Suprapubic skin (tissue), 4 donors: ENCODE results near the gene DDAH1. TPM values are rescaled to one million over a fixed set of nuclear protein-coding genes. Genes with fewer than 3 reads are reported as not detected.

Experiments
- DNase-seq, 2 donors: peaks; one replicate each; pipeline ENCODE4 v3.0.0-alpha.2; 2019; ENCODE audit warnings: low spot score in 2 of 2
- H3K27ac ChIP-seq: fragments of 200-600 bp; sonication (generic); one replicate; pipeline ENCODE4 v1.5.1; 2019
- H3K27me3 ChIP-seq: fragments of 200-600 bp; sonication (generic); one replicate; pipeline ENCODE4 v1.5.1; 2019
- H3K36me3 ChIP-seq: fragments of 200-600 bp; sonication (generic); one replicate; pipeline ENCODE4 v1.5.1; 2019
- H3K4me1 ChIP-seq: fragments of 200-600 bp; sonication (generic); one replicate; pipeline ENCODE4 v1.5.1; 2019
- H3K4me3 ChIP-seq: fragments of 200-600 bp; sonication (generic); one replicate; pipeline ENCODE4 v1.5.1; 2019; ENCODE audit warnings: mild to moderate bottlenecking
- H3K9me3 ChIP-seq: fragments of 200-600 bp; sonication (generic); one replicate; pipeline ENCODE4 v1.5.1; 2019
- EP300 ChIP-seq: sonication (generic); formaldehyde crosslinking; IDR thresholded peaks from one replicate; pipeline ENCODE4 v1.6.1; 2017; ENCODE audit warnings: antibody characterized with exemption
- POLR2A ChIP-seq, 2 donors: fragments of 450-650 bp; IDR thresholded peaks; one replicate each; pipeline ENCODE4 v1.6.1; 2017; ENCODE audit warnings: antibody characterized with exemption in 2 of 2, mild to moderate bottlenecking in 2 of 2, moderate library complexity in 2 of 2
- POLR2AphosphoS5 ChIP-seq, 3 donors: sonication (generic); formaldehyde crosslinking; IDR thresholded peaks; one replicate each; pipeline ENCODE4 v1.6.1; 2017; ENCODE audit warnings: antibody characterized with exemption in 3 of 3
- WGBS: methylation state at CpG from one replicate; pipeline ENCODE4 v1.1.5; 2018; 5-methylcytosine and 5-hydroxymethylcytosine counted together
- total RNA-seq, 4 donors: library from RNA; depleted of rRNA; stranded (reverse); fragments of >200 nt; gene quantifications; one replicate each; pipeline ENCODE4 v1.1.0, GENCODE V29; 2016
- TF ChIP-seq, protein P1 (sequence below), 2 donors: fragments of 200-600 bp in 1 of 2; fragments of 450-650 bp in 1 of 2; sonication (generic) in 1 of 2; IDR thresholded peaks; one replicate each; pipeline ENCODE4 v1.5.1; 2016 to 2019; ENCODE audit warnings: antibody characterized with exemption in 2 of 2, mild to moderate bottlenecking in 1 of 2, moderate library complexity in 1 of 2

DDAH1 gene
- total RNA-seq, 4 donors from 2014 or later, result 10.4 to 19.6 (median 15.5) TPM

DNA sequence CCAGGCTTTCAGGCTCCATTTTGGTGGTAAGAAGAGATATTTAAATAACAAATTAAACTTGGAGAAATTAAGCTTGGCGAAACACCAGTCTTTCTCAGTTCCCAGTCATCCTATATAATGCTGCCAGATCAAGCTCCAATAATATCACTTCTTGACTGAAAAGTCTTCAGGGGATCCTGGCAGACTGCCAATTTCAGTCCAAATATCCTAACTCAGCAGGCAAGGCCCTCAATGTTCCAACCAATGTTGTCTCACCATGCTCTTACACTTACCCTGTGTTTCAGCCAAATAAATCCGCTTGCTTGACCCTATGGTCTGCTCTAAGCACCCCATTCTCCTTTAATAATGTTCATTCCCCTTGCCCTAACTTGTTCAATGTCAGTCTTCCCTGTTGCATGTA is 148.6 kb downstream of the DDAH1 start:
- no peak overlapping the region for H3K27ac ChIP-seq
- H3K4me3 ChIP-seq, result no peak overlapping the region
- H3K36me3 ChIP-seq, result no peaks in the 10 kb centered on the region
- no peaks in the 10 kb centered on the region for H3K9me3 ChIP-seq
- DNase-seq, result no peak
- TF ChIP-seq POLR2A (IDR thresholded peaks at IDR 0.05) (no peak), POLR2AphosphoS5 (IDR thresholded peaks at IDR 0.05) (no peak), EP300 (no peak)
- TF ChIP-seq, protein P1, sequence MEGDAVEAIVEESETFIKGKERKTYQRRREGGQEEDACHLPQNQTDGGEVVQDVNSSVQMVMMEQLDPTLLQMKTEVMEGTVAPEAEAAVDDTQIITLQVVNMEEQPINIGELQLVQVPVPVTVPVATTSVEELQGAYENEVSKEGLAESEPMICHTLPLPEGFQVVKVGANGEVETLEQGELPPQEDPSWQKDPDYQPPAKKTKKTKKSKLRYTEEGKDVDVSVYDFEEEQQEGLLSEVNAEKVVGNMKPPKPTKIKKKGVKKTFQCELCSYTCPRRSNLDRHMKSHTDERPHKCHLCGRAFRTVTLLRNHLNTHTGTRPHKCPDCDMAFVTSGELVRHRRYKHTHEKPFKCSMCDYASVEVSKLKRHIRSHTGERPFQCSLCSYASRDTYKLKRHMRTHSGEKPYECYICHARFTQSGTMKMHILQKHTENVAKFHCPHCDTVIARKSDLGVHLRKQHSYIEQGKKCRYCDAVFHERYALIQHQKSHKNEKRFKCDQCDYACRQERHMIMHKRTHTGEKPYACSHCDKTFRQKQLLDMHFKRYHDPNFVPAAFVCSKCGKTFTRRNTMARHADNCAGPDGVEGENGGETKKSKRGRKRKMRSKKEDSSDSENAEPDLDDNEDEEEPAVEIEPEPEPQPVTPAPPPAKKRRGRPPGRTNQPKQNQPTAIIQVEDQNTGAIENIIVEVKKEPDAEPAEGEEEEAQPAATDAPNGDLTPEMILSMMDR (IDR thresholded peaks at IDR 0.05), result no peak
- no peaks in the 10 kb centered on the region for H3K27me3 ChIP-seq
- 81% methylated on average over 2 of the region's 2 CpGs for WGBS
- peaks cover 29% of the 10 kb centered on the region for H3K4me1 ChIP-seq

DNA sequence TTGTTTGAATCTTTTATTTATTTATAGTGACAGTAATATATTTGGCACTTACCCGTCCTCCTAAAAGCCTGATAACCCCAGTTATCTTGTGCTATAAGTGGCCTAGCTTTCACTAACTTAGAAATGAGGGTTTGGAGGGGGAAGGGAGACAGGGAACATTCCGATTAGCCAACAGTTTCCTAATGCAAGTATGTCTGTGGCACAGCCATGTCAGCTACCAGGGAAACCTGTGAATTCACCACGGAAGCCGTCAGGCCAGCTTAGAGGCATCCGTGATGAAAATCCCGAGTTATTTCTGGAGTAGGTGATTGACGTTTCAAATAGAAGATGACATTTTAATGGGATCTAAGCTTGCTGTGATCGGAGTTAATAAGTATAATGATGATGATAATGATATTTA is 149.2 kb downstream of the DDAH1 start:
- no peaks in the 10 kb centered on the region for H3K36me3 ChIP-seq
- H3K27me3 ChIP-seq, result no peaks in the 10 kb centered on the region
- 61% methylated on average over 8 of the region's 8 CpGs for WGBS
- no peak for DNase-seq
- no peaks in the 10 kb centered on the region for H3K9me3 ChIP-seq
- H3K27ac ChIP-seq, result no peak overlapping the region
- peaks cover 24% of the 10 kb centered on the region for H3K4me1 ChIP-seq
- TF ChIP-seq, protein P1 (IDR thresholded peaks at IDR 0.05), result no peak
- TF ChIP-seq EP300, result no peak
- TF ChIP-seq POLR2A (IDR thresholded peaks at IDR 0.05), result no peak
- TF ChIP-seq POLR2AphosphoS5 (IDR thresholded peaks at IDR 0.05), result no peak
- no peak overlapping the region for H3K4me3 ChIP-seq

DNA sequence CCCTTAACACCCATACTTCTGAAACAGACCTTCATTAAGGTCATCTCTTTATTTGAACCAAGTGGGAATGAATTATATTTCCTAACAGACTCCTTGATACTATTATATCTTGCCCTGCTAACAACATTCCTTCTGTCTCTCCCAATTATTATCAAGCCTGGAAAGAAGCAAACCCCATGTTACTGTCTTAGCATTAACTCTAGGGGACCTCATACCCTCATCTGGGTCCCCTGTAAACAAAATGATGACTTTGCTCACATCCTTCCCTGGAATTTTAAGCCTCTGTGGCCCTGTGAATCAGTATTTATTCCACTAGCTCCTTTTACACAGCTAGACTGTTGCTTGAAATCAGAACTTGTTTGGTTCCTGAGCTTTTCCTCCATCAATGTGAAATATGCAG is 150.2 kb downstream of the DDAH1 start:
- Histone ChIP-seq H3K27me3 (no peaks in the 10 kb centered on the region), H3K4me3 (no peak overlapping the region), H3K9me3 (no peaks in the 10 kb centered on the region), H3K4me1 (peaks cover 21% of the 10 kb centered on the region), H3K27ac (peak overlapping the region; percentile 71), H3K36me3 (no peaks in the 10 kb centered on the region)
- TF ChIP-seq POLR2A (IDR thresholded peaks at IDR 0.05), result no peak
- TF ChIP-seq, protein P1 (IDR thresholded peaks at IDR 0.05), result no peak
- no peak for DNase-seq

DNA sequence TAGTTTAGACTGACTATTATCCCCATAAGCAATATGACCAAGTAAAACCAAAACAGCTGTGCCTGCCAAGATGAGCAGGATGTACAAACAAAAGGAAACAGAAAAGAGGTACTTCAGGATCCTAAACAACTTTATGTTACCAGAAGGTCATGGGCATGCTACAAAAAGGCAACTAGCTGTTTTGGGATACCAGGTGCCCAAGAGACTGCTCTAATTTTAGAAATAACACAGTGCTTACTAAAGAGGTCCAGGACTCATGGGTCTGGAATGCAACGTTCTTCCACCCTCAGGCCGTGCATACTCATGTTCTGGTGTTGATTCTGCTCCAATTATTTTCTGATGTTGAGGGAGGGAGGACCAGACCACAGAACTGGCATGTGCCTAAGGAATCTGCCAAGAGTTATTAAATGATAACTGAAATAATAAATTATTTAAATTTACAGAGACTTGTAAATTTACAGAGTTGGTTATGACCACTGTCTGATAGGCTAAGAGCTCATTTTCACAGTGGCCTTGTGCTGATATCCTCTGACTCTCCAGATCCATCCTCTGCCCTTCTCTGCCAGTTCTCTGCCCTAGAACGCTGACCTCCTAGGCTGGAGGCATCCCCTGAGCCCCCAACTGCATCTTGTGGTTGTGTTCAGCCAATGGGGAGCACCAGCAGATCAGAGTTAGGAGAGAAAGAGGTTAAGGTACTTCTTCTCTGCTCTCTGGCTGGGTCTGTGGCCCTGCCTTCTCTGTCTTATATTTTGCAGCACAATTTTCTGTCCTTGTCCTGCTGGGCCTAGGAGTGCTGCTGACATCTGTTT is 150.9 kb downstream of the DDAH1 start:
- DNase-seq, result no peak
- 29% methylated on average over 3 of the region's 3 CpGs for WGBS

DNA sequence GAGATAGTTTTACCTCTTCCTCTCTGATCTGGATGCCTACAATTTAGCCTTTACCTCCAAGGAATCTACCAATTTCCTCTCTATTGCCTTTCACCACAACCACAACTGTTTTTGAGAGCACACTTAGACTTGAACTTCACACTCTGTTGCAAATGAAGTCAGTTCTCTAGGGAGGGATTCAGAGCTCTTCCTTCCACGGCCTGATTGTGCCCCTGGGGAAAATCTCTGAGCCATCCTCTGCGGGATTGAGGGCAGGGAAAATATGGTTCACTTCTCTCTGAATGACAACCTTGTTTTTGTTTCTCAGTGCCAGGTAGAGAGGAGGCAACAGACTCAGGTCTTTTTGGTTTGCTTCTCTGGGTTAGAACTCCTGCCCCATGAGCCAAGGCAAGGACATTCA is 153.1 kb downstream of the DDAH1 start:
- H3K27ac ChIP-seq, result no peak overlapping the region
- H3K27me3 ChIP-seq, result no peaks in the 10 kb centered on the region
- H3K9me3 ChIP-seq, result no peaks in the 10 kb centered on the region
- WGBS, result 68% methylated on average over 2 of the region's 2 CpGs
- TF ChIP-seq POLR2A (IDR thresholded peaks at IDR 0.05) (no peak), EP300 (no peak), POLR2AphosphoS5 (IDR thresholded peaks at IDR 0.05) (no peak)
- TF ChIP-seq, protein P1 (IDR thresholded peaks at IDR 0.05), result no peak
- no peak overlapping the region for H3K4me3 ChIP-seq
- peaks cover 29% of the 10 kb centered on the region for H3K4me1 ChIP-seq
- DNase-seq, result no peak
- H3K36me3 ChIP-seq, result no peaks in the 10 kb centered on the region

More for the DNA sequence above, 150.9 kb downstream of the DDAH1 start:
- Histone ChIP-seq H3K27ac (peak overlapping the region; percentile 71), H3K27me3 (no peaks in the 10 kb centered on the region), H3K4me3 (no peak overlapping the region), H3K36me3 (no peaks in the 10 kb centered on the region), H3K9me3 (no peaks in the 10 kb centered on the region), H3K4me1 (peaks cover 19% of the 10 kb centered on the region)
- TF ChIP-seq, protein P1 (IDR thresholded peaks at IDR 0.05), result no peak
- no peak for TF ChIP-seq POLR2AphosphoS5 (IDR thresholded peaks at IDR 0.05)
- TF ChIP-seq POLR2A (IDR thresholded peaks at IDR 0.05), result no peak
- no peak for TF ChIP-seq EP300
